Measurements from ENCODE around the gene MSANTD1.
"Not testable (repeated sequence)": the region's sequence is repeated elsewhere in the genome, so short reads cannot be mapped to it uniquely, and the experiment has no call there.

The MSANTD1 gene

GRCh38 chr4:3291969-3292570 is 43.1 kb downstream of the MSANTD1 start:
- DNase-seq: peak in 1 of 2 donors; percentile 16

GRCh38 chr4:3292571-3293400 is 43.8 kb downstream of the MSANTD1 start, which contains the start of gene RGS12:
Gene RGS12, plus strand, starts transcription at chr4:3293021. Its CDS starts 23,150 bp downstream, at chr4:3316171.
- peak; percentile 85 to 87 for DNase-seq

GRCh38 chr4:3293401-3294391 is 44.7 kb downstream of the MSANTD1 start:
- no peak for DNase-seq

- no peak for DNase-seq
These were observed 45.7 kb downstream of the MSANTD1 start for GRCh38 chr4:3294401-3295241.

GRCh38 chr4:3295837-3296624 is 47.1 kb downstream of the MSANTD1 start:
- DNase-seq: no peak

- no peak for DNase-seq
These were observed 47.7 kb downstream of the MSANTD1 start for GRCh38 chr4:3296651-3297050.

GRCh38 chr4:3297066-3297859 is 48.3 kb downstream of the MSANTD1 start:
- no peak for DNase-seq

- DNase-seq: no peak
These were observed 50.4 kb downstream of the MSANTD1 start for GRCh38 chr4:3299122-3299975.

- DNase-seq: no peak
These were observed 51.2 kb downstream of the MSANTD1 start for GRCh38 chr4:3299976-3300671.

GRCh38 chr4:3300882-3301281 is 51.9 kb downstream of the MSANTD1 start:
- DNase-seq: not testable (repeated sequence)

GRCh38 chr4:3301450-3302172 is 52.7 kb downstream of the MSANTD1 start:
- no peak for DNase-seq

- DNase-seq: peak; percentile 52
These were observed 53.3 kb downstream of the MSANTD1 start for GRCh38 chr4:3302173-3302785.

GRCh38 chr4:3302786-3303564 is 54.0 kb downstream of the MSANTD1 start:
- no peak for DNase-seq

GRCh38 chr4:3303565-3303824 is 54.5 kb downstream of the MSANTD1 start:
- no peak for DNase-seq

GRCh38 chr4:3303923-3304710 is 55.2 kb downstream of the MSANTD1 start:
- no peak for DNase-seq

Measured in stimulated activated CD4-positive, alpha-beta T cell treated with anti-CD3 and anti-CD28 coated beads, Interleukin-2, amount 100 ng/mL, for 48 hours (primary cell).